Esophagus squamous epithelium (tissue), 5 donors: ENCODE data around the gene SNRPD2. TPM values are rescaled to one million over a fixed set of nuclear protein-coding genes. Genes with fewer than 3 reads are reported as not detected.
A peak's percentile ranks its signal among the peaks of the same experiment; 100 is the strongest.

Experiments used
- DNase-seq: peaks from one replicate; lab custom pipeline; 2025; lab: John Stamatoyannopoulos, UW
- H3K27ac ChIP-seq, 4 donors: fragments of 200-600 bp; sonication (generic); one replicate each; pipeline ENCODE4 v1.5.1; 2016 to 2019; ENCODE audit warnings: mild to moderate bottlenecking in 1 of 4
- H3K27me3 ChIP-seq, 4 donors: fragments of 200-600 bp; sonication (generic); 1 replicate in 3 of 4; 2 replicates in 1 of 4; pipeline versions ENCODE4 v1.5.1 to v1.6.0; 2017 to 2021; ENCODE audit warnings: antibody characterized with exemption in 1 of 4
- H3K36me3 ChIP-seq, 3 donors: fragments of 200-600 bp; sonication (generic); one replicate each; pipeline ENCODE4 v1.5.1; 2016 to 2019
- H3K4me1 ChIP-seq, 3 donors: fragments of 200-600 bp; sonication (generic); one replicate each; pipeline ENCODE4 v1.5.1; 2017 to 2019
- H3K4me3 ChIP-seq, 4 donors: fragments of 200-600 bp; sonication (generic); 1 replicate in 3 of 4; 2 replicates in 1 of 4; pipeline ENCODE4 v1.5.1; 2016 to 2019; ENCODE audit warnings: mild to moderate bottlenecking in 2 of 4, moderate library complexity in 1 of 4
- H3K9me3 ChIP-seq, 3 donors: fragments of 200-600 bp; sonication (generic); one replicate each; pipeline ENCODE4 v1.5.1; 2016 to 2019
- CTCF ChIP-seq, 6 experiments: fragments of 450-650 bp in 4 of 6; fragments of 200-600 bp in 2 of 6; sonication (generic) in 2 of 6; IDR thresholded peaks; one replicate each; pipeline ENCODE4 v1.5.1; 2016 to 2019; ENCODE audit warnings: antibody characterized with exemption in 6 of 6, mild to moderate bottlenecking in 4 of 6, moderate library complexity in 4 of 6
- POLR2A ChIP-seq, 4 donors: fragments of 450-650 bp; IDR thresholded peaks; one replicate each; pipeline ENCODE4 v1.6.1; 2017; ENCODE audit warnings: antibody characterized with exemption in 4 of 4, mild to moderate bottlenecking in 4 of 4, moderate library complexity in 3 of 4
- WGBS, 2 donors: methylation state at CpG; one replicate each; pipeline ENCODE4 v1.1.5; 2018; 5-methylcytosine and 5-hydroxymethylcytosine counted together
- intact Hi-C: fragments of 100-400 bp; cut with DNase I; formaldehyde crosslinking; loops from one replicate; pipeline ENCODE4 v1.15.0; 2022
- total RNA-seq, 4 donors: library from RNA; depleted of rRNA; stranded (reverse); fragments of >200 nt; gene quantifications; one replicate each; pipeline ENCODE4 v1.1.0, GENCODE V29; 2016
- donor health status: DM: yes; HTN: yes; CAD: no.

SNRPD2 gene
- total RNA-seq, 4 donors from 2014 or later: 131 to 240 (median 186) TPM

DNA sequence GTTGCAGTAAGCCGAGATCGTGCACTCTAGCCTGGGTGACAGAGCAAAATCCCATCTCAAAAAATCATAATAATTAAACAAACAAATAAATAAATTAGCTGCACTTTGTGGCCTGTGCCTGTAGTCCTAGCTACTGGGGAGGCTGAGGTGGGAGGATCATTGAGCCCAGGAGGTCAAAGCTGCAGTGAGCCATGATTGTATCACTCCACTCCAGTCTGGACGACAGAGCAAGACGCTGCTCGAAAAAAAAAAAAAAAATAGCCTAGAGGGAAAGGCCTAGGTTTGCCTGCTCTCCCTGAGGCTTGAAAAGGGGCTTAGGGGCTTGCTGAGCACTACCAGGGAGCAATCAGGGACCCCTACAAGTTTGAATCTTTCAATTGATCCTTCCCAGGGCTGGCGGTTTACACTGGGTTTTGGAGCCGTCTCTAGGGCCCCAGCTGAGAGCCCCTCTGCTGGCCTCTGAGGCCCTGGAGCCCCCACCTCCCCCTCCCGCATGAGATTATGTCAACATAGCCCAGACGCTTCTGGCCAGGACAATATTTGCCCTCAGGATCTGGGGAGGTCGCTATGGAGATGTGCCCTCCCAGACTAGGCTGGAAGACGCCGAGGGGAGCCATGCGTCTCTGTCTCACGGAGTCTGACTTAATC is 34.1 kb downstream of the SNRPD2 start:
- H3K4me3 ChIP-seq: no peak overlapping the region
- no peaks in the 10 kb centered on the region for H3K9me3 ChIP-seq
- no peaks in the 10 kb centered on the region for H3K36me3 ChIP-seq
- H3K27ac ChIP-seq: no peak overlapping the region
- TF ChIP-seq CTCF (IDR thresholded peaks at IDR 0.05) (no peak), POLR2A (IDR thresholded peaks at IDR 0.05) (no peak)
- DNase-seq: no peak
- intact Hi-C loops: no loop called here
- peaks cover 0 to 22% (median 0%) of the 10 kb centered on the region in 4 donors for H3K27me3 ChIP-seq
- no peaks in the 10 kb centered on the region for H3K4me1 ChIP-seq
- WGBS, 2 donors: 36 to 44% methylated on average over 13 to 14 of the region's 14 CpGs

GRCh38 chr19:45655073-45655472 is 36.7 kb downstream of the SNRPD2 start:
- 60 to 81% methylated on average over 3 of the region's 3 CpGs for WGBS, 2 donors
- H3K4me1 ChIP-seq: no peaks in the 10 kb centered on the region
- TF ChIP-seq CTCF (IDR thresholded peaks at IDR 0.05) (no peak), POLR2A (IDR thresholded peaks at IDR 0.05) (no peak)
- no peaks in the 10 kb centered on the region for H3K36me3 ChIP-seq
- no peak overlapping the region for H3K4me3 ChIP-seq
- H3K27me3 ChIP-seq: peaks cover 0 to 13% (median 0%) of the 10 kb centered on the region in 4 donors
- no peak overlapping the region for H3K27ac ChIP-seq
- no peak for DNase-seq
- intact Hi-C loops: no loop called here
- H3K9me3 ChIP-seq: no peaks in the 10 kb centered on the region

DNA sequence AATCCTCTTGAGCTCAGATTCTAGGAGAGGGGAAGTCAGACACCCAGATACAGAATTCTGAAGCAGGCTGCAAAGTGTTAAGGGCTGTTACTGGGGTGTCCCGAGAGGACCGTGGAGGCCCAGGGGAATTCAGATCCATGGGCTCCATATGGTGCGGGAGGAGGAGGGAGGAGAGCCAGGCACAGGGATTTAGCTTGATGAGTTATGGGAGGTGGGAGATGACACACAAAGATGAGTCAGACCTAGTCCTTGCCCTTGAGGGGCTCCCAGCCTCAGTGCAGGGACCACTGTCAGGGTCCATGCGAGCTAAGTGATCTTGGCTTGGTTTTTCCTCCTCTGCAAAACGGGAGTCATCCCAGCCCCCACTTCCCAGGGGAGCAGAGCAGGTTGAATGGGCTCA is 38.1 kb downstream of the SNRPD2 start:
- WGBS, 2 donors: 46 to 80% methylated on average over 1 to 5 of the region's 5 CpGs
- TF ChIP-seq CTCF (IDR thresholded peaks at IDR 0.05): no peak
- TF ChIP-seq POLR2A (IDR thresholded peaks at IDR 0.05): no peak
- no peak for DNase-seq
- Histone ChIP-seq H3K4me3 (no peak overlapping the region), H3K27ac (no peak overlapping the region), H3K36me3 (no peaks in the 10 kb centered on the region), H3K9me3 (no peaks in the 10 kb centered on the region), H3K27me3 (peaks cover 0 to under 1% (median 0%) of the 10 kb centered on the region in 4 donors), H3K4me1 (no peaks in the 10 kb centered on the region)
- intact Hi-C loops: no loop called here

- Histone ChIP-seq H3K27me3 (peaks cover 0 to 14% (median 0%) of the 10 kb centered on the region in 4 donors), H3K4me3 (no peak overlapping the region), H3K9me3 (no peaks in the 10 kb centered on the region), H3K4me1 (peaks cover 5 to 8% (median 5%) of the 10 kb centered on the region in 3 donors), H3K36me3 (no peaks in the 10 kb centered on the region), H3K27ac (no peak overlapping the region)
- DNase-seq: no peak
- no peak for TF ChIP-seq POLR2A (IDR thresholded peaks at IDR 0.05)
- TF ChIP-seq CTCF (IDR thresholded peaks at IDR 0.05): no peak
- intact Hi-C loops: no loop called here
- 70 to 77% methylated on average over 3 of the region's 3 CpGs for WGBS, 2 donors
These were observed 41.0 kb downstream of the SNRPD2 start for GRCh38 chr19:45650722-45651121.

- Histone ChIP-seq H3K4me3 (peak overlapping the region in 3 of 4 donors; percentile 33 to 66 (median 37)), H3K27me3 (peaks cover 0 to 39% (median 6%) of the 10 kb centered on the region in 4 donors), H3K27ac (no peak overlapping the region), H3K36me3 (no peaks in the 10 kb centered on the region), H3K4me1 (peaks cover 28 to 42% (median 32%) of the 10 kb centered on the region in 3 donors), H3K9me3 (no peaks in the 10 kb centered on the region)
- no peak for TF ChIP-seq CTCF (IDR thresholded peaks at IDR 0.05)
- TF ChIP-seq POLR2A (IDR thresholded peaks at IDR 0.05): no peak
- no peak for DNase-seq
- WGBS, 2 donors: 7 to 14% methylated on average over 8 of the region's 9 CpGs
- intact Hi-C loops: loop anchor here (10.0 kb wide), 1 partner anchor 122 kb away; no protein-coding TSS in a partner anchor
These were observed 45.4 kb downstream of the SNRPD2 start for GRCh38 chr19:45646345-45646698.
